Measurements from ENCODE around the gene PIGH.

GRCh38 chr14:67595392-67595791 lies 4.7 kb downstream of the PIGH start:
- TF ChIP-seq CTCF (IDR thresholded peaks at IDR 0.05; ENCODE audit: poor library complexity) (no peak), EZH2 (IDR thresholded peaks at IDR 0.05; ENCODE audit: borderline replicate concordance) (no peak), EZH2phosphoT487 (IDR thresholded peaks at IDR 0.05; ENCODE audit: low read depth, severe bottlenecking, unreplicated experiment) (no peak)

Data from hepatocyte (in vitro differentiated cells).